Hypothalamus (tissue), 51 donors: Measurements from ENCODE around the gene SPTLC2.
"Not testable (repeated sequence)": the region's sequence is repeated elsewhere in the genome, so short reads cannot be mapped to it uniquely, and the experiment has no call there.

ENCODE experiments used
- DNase-seq, 51 donors: peaks; one replicate each; lab custom pipeline; 2025; lab: John Stamatoyannopoulos, UW

The SPTLC2 gene

DNA sequence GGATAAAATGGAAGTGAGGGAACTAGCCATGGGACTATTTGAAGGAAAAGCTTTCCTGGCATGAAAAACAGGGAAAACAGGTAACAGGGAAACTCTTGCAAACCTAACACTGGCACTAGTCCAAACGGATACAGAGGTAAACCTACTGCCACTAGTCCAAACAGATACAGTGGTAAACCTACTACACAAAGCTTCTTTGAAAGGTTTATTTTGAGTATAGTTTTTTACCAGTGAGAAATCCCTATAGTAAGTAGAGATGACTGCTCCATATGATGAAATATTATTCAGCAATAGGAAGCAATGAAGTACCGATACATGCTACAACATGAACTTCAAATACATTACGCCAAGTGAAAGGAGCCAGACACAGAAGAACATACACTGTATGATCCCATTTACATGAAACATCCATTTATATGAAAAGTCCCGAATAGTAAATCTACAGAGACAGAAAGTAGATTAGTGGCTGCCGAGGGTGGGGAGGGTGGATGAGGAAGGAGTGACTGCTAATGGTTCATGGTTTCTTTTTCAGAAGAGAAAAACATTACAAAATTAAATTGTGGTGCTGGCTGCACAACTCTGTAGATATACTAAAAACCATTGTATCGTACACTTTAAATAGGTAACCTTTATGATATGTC, 25.5 kb downstream of the SPTLC2 start:
- no peak for DNase-seq

DNA sequence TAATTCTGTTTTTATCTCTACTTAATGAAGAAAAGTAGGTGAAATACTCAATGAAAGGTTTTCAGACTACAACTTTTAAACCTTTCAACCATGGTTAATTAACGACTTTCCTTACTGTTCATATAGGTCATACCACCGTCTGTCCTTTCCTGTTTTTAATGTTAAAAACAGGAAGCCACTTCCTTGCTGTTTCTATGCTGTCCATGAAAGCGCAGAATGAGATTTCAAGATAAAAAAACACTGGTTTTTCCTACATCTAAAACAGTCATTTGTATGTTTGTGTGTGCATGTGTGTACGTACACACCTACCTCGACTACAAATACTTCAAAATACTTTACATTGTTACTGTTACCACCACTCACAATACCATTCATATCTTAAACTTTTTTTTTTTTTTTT, 27.3 kb downstream of the SPTLC2 start:
- DNase-seq, result no peak

GRCh38 chr14:77588411-77589025, 27.9 kb downstream of the SPTLC2 start:
- DNase-seq, result not testable (repeated sequence)

DNA sequence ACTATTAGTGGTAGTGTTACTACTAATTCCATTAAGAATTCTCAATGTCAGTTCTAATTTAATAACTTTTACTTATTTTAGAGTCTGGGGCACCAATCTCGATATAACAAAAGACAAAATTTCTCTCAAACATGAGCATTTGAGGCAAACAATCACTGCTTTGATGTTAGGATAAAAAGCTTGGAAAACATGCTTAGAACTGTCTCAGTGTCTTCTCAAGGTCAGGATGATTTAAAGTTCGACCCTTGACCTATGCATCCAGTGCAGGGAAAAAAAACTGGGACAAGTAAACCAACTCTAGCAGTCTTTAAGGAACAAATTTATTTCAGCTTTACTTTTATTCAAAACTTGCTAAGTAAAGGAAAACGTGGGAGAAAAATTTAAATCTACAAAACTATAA, 31.1 kb downstream of the SPTLC2 start:
- no peak for DNase-seq

- DNase-seq, result peak in 25 of 51 donors; percentile 2 to 48 (median 25)
Observed at GRCh38 chr14:77584809-77585208, 31.6 kb downstream of the SPTLC2 start.

DNA sequence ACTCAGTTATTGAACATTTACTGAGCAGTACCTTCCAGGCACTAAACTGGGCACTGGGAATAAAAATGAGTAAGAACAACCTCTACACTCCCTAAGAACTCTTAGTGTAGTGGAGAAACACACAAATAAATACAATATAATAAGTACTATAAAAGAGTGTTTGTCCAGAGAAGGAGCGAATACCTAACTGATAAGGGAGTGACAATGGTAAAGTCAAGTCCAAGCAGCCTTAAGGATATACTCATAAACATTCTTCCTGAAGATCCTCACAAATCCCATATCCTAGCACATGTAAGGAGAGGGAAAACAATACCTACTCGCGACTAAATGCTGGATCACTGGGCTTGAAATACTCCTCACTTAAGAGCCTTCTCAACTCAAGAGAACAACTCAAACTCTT, 32.8 kb downstream of the SPTLC2 start:
- DNase-seq, result no peak

- DNase-seq, result no peak
Observed at GRCh38 chr14:77582511-77582910, 33.9 kb downstream of the SPTLC2 start.

DNA sequence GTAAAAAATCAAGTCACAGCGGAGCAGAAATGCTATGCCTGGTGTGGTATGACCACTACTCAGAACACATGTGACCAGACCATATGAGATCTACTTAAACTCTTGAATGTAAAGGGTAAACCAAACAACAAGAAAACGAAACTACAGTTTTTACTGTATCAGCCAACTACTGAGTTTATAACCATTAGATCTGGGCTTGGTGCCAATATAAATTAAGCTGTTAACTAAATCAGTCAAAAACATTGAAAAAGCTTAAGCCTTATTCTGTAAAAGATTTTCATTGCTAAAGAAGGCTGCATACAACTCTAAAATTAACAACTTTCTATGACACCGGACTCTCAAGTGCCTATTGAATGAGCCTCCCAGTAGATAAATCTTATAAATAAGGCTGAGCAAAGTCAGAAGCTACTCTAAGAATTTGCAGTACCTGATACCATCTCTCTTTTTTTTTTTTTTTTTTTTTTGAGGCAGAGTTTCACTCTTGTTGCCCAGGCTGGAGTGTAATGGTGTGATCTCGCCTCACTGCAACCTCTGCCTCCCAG, 35.4 kb downstream of the SPTLC2 start:
- no peak for DNase-seq

GRCh38 chr14:77580477-77580876, 36.0 kb downstream of the SPTLC2 start:
- no peak for DNase-seq

DNA sequence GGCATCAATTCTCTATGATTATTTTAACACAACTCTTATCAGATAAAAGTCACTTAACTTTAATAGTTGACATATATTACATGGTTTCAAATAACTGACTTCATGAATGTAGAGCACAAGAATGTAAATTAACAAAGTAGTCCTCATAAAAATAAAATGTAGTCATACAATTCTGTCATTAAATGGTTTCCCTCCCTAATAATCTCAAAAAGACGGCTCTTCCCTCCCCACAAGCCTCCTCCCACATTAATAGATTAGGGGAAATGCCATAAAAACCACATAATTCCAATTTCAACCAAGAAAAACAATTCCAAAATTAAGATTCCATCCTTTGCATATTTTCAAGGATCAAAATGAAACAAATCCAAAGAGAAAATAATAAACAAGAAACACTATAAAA, 36.7 kb downstream of the SPTLC2 start:
- no peak for DNase-seq

- DNase-seq, result no peak
Observed at GRCh38 chr14:77579065-77579464, 37.4 kb downstream of the SPTLC2 start.

GRCh38 chr14:77574446-77575115, 41.9 kb downstream of the SPTLC2 start:
- peak in 1 of 51 donors; percentile 68 for DNase-seq

- DNase-seq, result no peak
Observed at GRCh38 chr14:77573964-77574363, 42.5 kb downstream of the SPTLC2 start.

GRCh38 chr14:77570706-77571268, 45.6 kb downstream of the SPTLC2 start:
- DNase-seq, result no peak

DNA sequence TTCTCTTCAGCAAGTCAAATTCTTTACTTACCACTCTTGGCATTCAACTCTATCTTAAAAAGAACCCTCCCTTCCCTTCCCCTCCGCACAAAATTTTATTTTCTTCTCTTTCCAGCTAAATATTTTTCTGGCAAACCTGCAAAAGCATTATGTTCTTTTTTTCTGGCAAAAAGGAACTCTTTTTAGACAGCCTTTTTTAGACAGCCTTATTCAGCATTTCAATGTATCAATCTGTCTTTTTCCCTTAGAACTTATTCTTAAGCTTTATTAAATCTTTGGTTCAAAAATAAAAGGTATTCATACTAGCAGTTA, 50.5 kb downstream of the SPTLC2 start:
- DNase-seq, result no peak

GRCh38 chr14:77565289-77565993, 51.0 kb downstream of the SPTLC2 start:
- peak in 1 of 51 donors; percentile 14 for DNase-seq

DNA sequence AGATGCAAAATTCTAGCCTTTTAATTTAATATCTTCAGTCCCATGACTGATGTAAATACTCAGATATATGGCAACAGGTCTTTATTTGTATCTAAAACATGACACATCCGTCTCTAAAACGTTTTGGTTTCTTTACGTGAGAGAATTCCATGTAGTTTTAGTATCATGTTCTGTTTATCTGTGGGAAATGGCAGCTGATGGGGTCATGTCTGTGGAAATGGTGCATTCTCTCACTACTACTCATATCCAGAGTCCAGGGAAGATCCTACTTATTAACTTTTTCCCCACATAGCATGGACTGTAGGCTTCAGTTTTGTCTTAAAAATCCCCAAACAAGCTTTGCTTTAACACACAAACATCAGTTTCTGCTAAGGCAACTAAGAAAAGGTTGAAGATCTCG, 53.8 kb downstream of the SPTLC2 start:
- DNase-seq, result no peak

- DNase-seq, result no peak
Observed at GRCh38 chr14:77561881-77562280, 54.6 kb downstream of the SPTLC2 start.

GRCh38 chr14:77559381-77559780, 57.1 kb downstream of the SPTLC2 start:
- DNase-seq, result no peak

GRCh38 chr14:77557391-77557790, 59.0 kb downstream of the SPTLC2 start:
- peak in 1 of 51 donors; percentile 49 for DNase-seq

DNA sequence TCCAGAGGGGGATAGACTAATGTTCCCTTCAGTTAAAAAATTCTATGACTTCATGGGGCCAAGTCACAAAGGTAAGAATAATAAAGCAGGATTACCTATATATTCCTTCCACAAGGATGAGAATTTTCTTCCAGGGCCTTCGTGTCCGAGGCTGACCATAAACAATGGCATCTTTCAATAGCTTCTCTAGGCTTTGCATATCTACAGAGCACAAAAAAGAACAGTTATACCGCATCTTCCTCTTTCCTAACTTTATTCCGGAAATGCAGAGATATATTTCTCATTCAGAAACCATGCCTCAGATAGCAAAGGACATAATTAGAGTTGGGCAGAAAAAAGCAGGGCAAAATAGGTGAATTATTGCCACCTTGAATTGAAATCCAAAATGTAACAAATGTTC, 59.5 kb downstream of the SPTLC2 start:
- DNase-seq, result peak in 1 of 51 donors; percentile 46
